ENCODE data around the gene ARFGAP3.

The ARFGAP3 gene

DNA sequence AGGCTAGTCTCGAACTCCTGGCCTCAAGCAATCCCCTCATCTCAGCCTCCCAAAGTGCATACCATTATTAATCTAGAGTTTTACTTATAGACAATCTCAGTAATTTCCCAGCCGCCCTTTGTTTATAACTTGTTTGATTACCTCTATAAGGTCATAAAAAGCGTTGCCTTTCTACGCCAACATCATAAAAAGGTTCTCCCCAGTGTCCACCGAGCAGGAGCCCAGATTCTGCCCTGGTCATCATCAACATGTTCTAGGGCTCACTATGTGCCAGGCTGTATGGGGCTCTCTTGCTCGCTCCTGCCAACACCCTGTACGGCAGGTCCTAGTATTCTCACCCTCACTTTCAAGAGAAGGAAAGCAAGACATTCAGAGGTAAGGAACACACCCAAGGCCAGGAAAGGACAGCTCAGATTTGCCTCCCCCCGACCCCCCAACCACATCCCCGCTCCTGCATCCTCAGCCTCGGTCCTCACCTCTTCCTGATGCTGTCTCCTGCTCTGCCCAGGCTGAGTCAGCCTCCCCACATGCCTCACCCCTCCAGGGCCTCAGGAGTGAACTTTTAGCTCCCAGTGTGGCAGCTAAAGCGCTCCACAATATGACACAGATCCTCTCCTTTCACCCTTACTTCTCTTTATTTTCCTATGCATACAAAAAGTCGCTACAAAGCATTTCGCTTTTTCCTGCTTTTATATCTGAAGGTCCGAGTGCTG is 14.3 kb downstream of the ARFGAP3 start:
- no peak for TF ChIP-seq ZFX (IDR thresholded peaks at IDR 0.05)
- TF ChIP-seq, protein P1, sequence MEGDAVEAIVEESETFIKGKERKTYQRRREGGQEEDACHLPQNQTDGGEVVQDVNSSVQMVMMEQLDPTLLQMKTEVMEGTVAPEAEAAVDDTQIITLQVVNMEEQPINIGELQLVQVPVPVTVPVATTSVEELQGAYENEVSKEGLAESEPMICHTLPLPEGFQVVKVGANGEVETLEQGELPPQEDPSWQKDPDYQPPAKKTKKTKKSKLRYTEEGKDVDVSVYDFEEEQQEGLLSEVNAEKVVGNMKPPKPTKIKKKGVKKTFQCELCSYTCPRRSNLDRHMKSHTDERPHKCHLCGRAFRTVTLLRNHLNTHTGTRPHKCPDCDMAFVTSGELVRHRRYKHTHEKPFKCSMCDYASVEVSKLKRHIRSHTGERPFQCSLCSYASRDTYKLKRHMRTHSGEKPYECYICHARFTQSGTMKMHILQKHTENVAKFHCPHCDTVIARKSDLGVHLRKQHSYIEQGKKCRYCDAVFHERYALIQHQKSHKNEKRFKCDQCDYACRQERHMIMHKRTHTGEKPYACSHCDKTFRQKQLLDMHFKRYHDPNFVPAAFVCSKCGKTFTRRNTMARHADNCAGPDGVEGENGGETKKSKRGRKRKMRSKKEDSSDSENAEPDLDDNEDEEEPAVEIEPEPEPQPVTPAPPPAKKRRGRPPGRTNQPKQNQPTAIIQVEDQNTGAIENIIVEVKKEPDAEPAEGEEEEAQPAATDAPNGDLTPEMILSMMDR (conservative IDR thresholded peaks at IDR 0.05): no peak
- H3K27ac ChIP-seq: no peak overlapping the region; the same call in 1 of the 2 replicates

DNA sequence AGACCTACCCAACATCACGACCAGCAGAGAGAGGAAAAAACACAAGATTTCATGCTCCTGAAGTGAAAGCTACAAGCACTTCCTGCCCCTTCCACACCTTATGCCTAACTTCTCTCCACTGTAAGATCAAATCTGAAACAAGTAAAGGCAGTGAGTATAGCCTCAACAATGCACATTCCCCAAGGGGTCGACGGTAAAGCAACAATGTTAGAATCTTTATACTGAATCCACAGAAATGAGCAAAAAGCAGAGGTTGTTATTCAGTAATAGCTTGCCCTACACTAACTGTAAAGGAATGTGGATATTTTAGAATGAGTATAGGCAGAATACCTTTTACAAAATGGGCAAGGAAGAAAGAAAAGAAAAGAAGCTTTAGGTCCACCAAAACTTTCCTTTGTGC is 15.6 kb downstream of the ARFGAP3 start:
- TF ChIP-seq ZFX (IDR thresholded peaks at IDR 0.05): no peak
- TF ChIP-seq, protein P1 (conservative IDR thresholded peaks at IDR 0.05): no peak
- no peak overlapping the region for H3K27ac ChIP-seq

DNA sequence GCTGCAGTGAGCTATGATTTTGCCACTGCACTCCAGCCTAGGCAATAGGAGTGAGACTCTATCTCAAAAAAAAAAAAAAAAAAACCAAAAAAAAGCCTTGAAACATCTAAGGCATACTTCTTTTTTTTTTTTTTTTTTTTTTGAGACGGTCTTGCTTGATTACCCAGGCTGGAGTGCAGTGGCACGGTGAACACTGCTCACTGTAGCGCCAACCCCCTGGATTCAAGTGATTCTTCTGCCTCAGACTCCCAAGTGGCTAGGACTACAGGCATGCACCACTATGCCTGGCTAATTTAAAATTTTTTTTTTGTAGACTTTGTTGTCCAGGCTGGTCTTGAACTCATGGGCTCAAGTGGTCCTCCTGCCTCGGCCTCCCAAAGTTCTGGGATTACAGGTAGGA is 19.5 kb downstream of the ARFGAP3 start:
- TF ChIP-seq ZFX (IDR thresholded peaks at IDR 0.05): no peak
- TF ChIP-seq, protein P1 (conservative IDR thresholded peaks at IDR 0.05): no peak
- no peak overlapping the region for H3K27ac ChIP-seq

DNA sequence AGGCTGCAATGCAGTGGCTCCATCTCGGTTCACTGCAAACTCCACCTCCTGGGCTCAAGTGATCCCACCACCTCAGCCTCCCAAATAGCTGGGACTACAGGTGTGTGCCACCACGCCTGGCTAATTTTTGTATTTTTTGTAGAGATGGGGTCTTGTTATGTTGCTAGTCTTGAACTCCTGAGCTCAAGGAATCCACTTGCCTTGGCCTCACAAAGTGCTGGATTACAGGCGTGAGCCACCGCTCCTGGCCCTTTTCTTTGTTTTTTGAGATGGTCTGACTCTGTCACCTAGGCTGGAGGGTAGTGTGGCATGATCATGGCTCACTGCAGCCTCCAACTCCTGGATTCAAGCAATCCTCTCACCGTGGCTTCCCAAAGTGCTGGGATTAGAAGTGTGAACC is 21.0 kb downstream of the ARFGAP3 start:
- TF ChIP-seq, protein P1 (conservative IDR thresholded peaks at IDR 0.05): no peak
- TF ChIP-seq ZFX (IDR thresholded peaks at IDR 0.05): no peak
- no peak overlapping the region for H3K27ac ChIP-seq

DNA sequence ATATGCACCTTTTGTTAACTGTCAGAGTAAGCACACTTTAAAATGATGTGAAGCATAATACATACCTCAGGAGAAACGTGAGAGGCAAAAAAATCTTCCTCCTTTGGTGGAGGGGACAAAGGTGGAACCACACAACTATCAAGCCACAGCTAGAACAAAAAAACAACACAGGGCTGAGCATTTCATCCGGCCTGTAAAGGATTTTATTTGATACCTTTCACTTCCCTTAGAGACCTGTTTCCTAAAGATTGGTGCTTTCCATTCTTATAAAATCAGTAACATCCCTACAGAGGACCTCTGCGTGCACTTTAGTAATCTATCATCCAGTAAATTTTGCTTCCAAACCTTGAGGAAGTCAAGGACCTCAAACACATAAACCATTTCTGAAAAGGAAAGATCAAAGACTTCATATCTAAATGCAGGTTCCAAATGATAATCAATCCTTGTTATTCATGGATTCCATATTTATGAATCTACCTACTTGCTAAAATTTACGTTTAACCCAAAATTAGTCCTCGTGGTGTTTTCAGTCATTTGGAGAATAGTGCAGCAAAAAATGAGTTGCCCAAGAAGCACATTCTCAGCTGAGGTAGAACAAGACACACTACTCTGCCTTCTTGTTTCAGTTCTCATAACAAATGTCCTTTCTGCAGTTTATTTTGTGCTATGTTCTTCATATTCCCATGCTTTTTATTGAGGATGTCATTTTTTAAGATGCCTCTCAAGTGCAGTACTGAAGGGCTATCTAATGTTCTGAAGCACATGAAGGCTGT is 22.7 kb downstream of the ARFGAP3 start:
- H3K27ac ChIP-seq: no peak overlapping the region
- TF ChIP-seq, protein P1 (conservative IDR thresholded peaks at IDR 0.05): no peak
- no peak for TF ChIP-seq ZFX (IDR thresholded peaks at IDR 0.05)

DNA sequence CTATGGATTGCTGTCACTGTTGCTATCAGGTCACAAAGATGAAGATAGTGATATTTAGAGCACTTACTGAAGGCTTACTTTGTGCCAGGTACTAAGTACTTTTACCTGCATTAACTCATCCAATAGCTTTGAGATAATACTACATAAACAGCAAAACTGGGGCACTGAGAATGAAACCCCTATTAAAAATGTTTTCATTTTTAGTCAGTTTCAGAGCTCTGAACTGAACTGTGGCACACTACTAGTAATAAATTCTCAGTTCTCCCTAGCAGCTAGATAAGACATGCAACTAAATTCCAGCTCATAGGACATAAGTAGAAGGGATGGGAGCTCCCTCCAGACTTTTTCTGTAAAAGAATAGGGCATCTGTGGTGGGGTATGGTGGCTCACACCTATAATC is 24.0 kb downstream of the ARFGAP3 start:
- TF ChIP-seq, protein P1 (conservative IDR thresholded peaks at IDR 0.05): no peak
- no peak for TF ChIP-seq ZFX (IDR thresholded peaks at IDR 0.05)

DNA sequence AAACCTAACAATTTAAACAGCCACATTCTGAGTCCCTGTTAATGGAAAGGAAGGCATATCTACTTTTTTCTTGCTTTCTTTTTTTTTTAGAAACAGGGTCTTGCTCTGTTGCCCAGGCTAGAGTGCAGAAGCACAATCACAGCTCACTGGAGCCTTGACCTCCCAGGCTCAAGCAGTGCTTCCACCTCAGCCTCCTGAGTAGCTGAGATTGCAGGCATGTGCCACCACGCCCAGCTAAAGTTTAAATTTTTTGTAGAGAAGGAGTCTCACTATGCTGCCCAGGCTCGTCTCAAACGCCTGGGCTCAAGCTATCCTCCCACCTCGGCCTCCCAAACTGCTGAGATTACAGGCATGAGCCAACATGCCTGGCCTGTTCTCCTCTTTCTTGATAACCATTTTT is 25.4 kb downstream of the ARFGAP3 start:
- H3K27ac ChIP-seq: no peak overlapping the region
- TF ChIP-seq, protein P1 (conservative IDR thresholded peaks at IDR 0.05): no peak
- TF ChIP-seq ZFX (IDR thresholded peaks at IDR 0.05): no peak

More for the DNA sequence above, 24.0 kb downstream of the ARFGAP3 start:
- H3K27ac ChIP-seq: no peak overlapping the region
